HAP-1 (cell line): Measurements from ENCODE around the gene HPS3.
A peak's percentile ranks its signal among the peaks of the same experiment; 100 is the strongest.
"Not testable (repeated sequence)": the region's sequence is repeated elsewhere in the genome, so short reads cannot be mapped to it uniquely, and the experiment has no call there.

Experiments
- DNase-seq, 2 experiments: peaks; one replicate each; pipeline ENCODE4 v3.0.0-alpha.2; 2016 to 2020; ENCODE audit warnings: low spot score in 2 of 2
- H3K27me3 ChIP-seq: fragments of 250-450 bp; sonication (Bioruptor Pico); 2 replicates; pipeline ENCODE4 v1.5.1; 2020; ENCODE audit warnings: low read depth, mild to moderate bottlenecking, moderate library complexity
- H3K36me3 ChIP-seq: fragments of 250-450 bp; sonication (Bioruptor Pico); replicated peaks from 2 replicates; pipeline ENCODE4 v1.5.1; 2020; ENCODE audit warnings: mild to moderate bottlenecking
- H3K4me1 ChIP-seq: fragments of 250-450 bp; sonication (Bioruptor Pico); 2 replicates; pipeline ENCODE4 v1.5.1; 2020; ENCODE audit warnings: mild to moderate bottlenecking
- H3K4me3 ChIP-seq: fragments of 250-450 bp; sonication (Bioruptor Pico); 2 replicates; pipeline ENCODE4 v1.5.1; 2020; ENCODE audit warnings: mild to moderate bottlenecking, moderate library complexity
- H3K9me3 ChIP-seq: fragments of 250-450 bp; sonication (Bioruptor Pico); 2 replicates; pipeline ENCODE4 v1.5.1; 2020; ENCODE audit warnings: mild to moderate bottlenecking, moderate library complexity
- in situ Hi-C: fragments of 300-500 bp; cut with MboI; formaldehyde crosslinking; loops from 3 replicates; pipeline ENCODE4 v1.14.3; 2020; ENCODE audit warnings: low sequenced_read_pairs, inconsistent platforms, mixed read lengths

Gene HPS3

DNA sequence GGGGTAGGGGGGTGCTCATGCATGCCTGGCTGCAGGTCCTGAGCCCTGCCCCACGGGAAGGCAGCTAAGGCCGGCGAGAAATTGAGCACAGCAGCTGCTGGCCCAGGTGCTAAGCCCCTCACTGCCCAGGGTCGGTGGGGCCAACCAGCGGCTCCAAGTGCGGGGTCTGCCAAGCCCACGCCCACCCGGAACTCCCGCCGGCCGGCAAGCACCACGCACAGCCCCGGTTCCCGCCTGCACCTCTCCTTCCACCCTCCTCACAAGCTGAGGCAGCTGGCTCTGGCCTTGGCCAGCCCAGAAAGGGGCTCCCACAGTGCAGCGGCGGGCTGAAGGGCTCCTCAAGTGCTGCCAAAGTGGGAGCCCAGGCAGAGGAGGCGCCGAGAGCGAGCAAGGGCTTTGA, 31.5 kb upstream of the HPS3 start:
- H3K36me3 ChIP-seq, H3K27me3 ChIP-seq, H3K9me3 ChIP-seq, in situ Hi-C loops, H3K4me1 ChIP-seq, DNase-seq, H3K4me3 ChIP-seq: not testable (repeated sequence)

DNA sequence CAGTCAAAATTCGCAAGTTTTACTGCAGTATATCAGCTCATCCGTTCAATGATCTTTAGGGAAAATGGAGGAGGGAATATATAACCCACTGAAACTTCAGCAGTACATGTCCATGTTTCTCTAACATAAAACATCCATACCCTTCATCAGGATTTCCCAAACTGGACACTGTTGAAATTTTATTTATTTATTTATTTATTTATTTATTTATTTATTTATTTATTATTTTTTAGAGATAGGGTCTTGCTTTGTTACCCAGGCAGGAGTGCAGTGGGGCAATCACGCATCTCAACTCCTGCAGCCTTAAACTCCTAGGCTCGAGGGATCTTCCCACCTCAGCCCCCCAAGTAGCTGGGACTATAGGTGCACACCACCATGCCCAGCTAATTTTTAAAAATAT, 28.3 kb upstream of the HPS3 start:
- H3K9me3 ChIP-seq, result no peaks in the 10 kb centered on the region
- DNase-seq, result no peak
- in situ Hi-C loops, result no loop called here
- no peaks in the 10 kb centered on the region for H3K36me3 ChIP-seq
- H3K27me3 ChIP-seq, result no peaks in the 10 kb centered on the region
- no peaks in the 10 kb centered on the region for H3K4me1 ChIP-seq
- no peak overlapping the region for H3K4me3 ChIP-seq

- no peaks in the 10 kb centered on the region for H3K9me3 ChIP-seq
- no peak overlapping the region for H3K4me3 ChIP-seq
- no peaks in the 10 kb centered on the region for H3K27me3 ChIP-seq
- no peaks in the 10 kb centered on the region for H3K4me1 ChIP-seq
- in situ Hi-C loops, result no loop called here
- DNase-seq, result no peak
- no peaks in the 10 kb centered on the region for H3K36me3 ChIP-seq
These were observed 27.8 kb upstream of the HPS3 start for GRCh38 chr3:149101641-149102040.

- no peak for DNase-seq
- no peaks in the 10 kb centered on the region for H3K4me1 ChIP-seq
- no peak overlapping the region for H3K4me3 ChIP-seq
- H3K27me3 ChIP-seq, result peaks cover 3% of the 10 kb centered on the region; the same call in 1 of the 2 replicates
- in situ Hi-C loops, result no loop called here
- H3K36me3 ChIP-seq, result no peaks in the 10 kb centered on the region
- no peaks in the 10 kb centered on the region for H3K9me3 ChIP-seq
These were observed 25.0 kb upstream of the HPS3 start for GRCh38 chr3:149104484-149104883.

GRCh38 chr3:149114458-149114857, 15.0 kb upstream of the HPS3 start:
- Histone ChIP-seq H3K27me3 (no peaks in the 10 kb centered on the region), H3K4me1 (peaks cover 9% of the 10 kb centered on the region; the same call in 1 of the 2 replicates), H3K9me3 (no peaks in the 10 kb centered on the region; the same call in 1 of the 2 replicates), H3K4me3 (no peak overlapping the region), H3K36me3 (no peaks in the 10 kb centered on the region)
- in situ Hi-C loops, result loop anchor here (10.0 kb wide), 2 partner anchors 150 to 370 kb away; no protein-coding TSS in a partner anchor
- DNase-seq, result peak; percentile 51 to 57

GRCh38 chr3:149115114-149115513, 14.3 kb upstream of the HPS3 start:
- in situ Hi-C loops, result loop anchor here (5.0 to 10.0 kb wide), 3 partner anchors 150 to 370 kb away; no protein-coding TSS in a partner anchor
- peaks cover 9% of the 10 kb centered on the region; the same call in 1 of the 2 replicates for H3K4me1 ChIP-seq
- no peak overlapping the region for H3K4me3 ChIP-seq
- DNase-seq, result no peak
- H3K36me3 ChIP-seq, result no peaks in the 10 kb centered on the region
- H3K27me3 ChIP-seq, result no peaks in the 10 kb centered on the region
- H3K9me3 ChIP-seq, result no peaks in the 10 kb centered on the region; the same call in 1 of the 2 replicates

GRCh38 chr3:149118724-149119123, 10.7 kb upstream of the HPS3 start:
- DNase-seq, result no peak
- in situ Hi-C loops, result loop anchor here (5.0 to 10.0 kb wide), 3 partner anchors 154 to 366 kb away; no protein-coding TSS in a partner anchor
- Histone ChIP-seq H3K4me3 (no peak overlapping the region), H3K36me3 (no peaks in the 10 kb centered on the region), H3K27me3 (no peaks in the 10 kb centered on the region), H3K4me1 (peaks cover 9% of the 10 kb centered on the region; the same call in 1 of the 2 replicates), H3K9me3 (no peaks in the 10 kb centered on the region)

DNA sequence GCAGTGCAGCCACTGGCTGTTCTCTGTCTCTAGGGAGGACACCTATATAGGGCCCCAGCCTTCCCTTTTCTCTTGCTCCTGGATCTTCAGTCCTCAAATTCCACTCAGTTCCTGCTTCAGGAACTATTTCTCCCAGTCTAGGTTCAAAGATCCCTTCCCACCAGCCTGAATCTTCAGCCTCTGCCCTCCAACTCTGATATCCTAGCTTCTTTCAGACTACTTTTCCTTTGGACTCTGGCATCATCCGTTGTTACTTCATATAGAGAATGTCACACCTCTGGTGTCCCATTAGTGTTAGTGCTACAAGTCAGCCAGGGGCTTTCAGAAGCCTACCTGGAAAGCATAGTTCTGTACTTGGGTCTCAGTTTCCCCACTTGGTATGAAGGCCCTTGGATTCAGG, 10.0 kb upstream of the HPS3 start:
- no peak for DNase-seq
- Histone ChIP-seq H3K4me1 (peaks cover 4% of the 10 kb centered on the region; the same call in 1 of the 2 replicates), H3K27me3 (no peaks in the 10 kb centered on the region), H3K36me3 (no peaks in the 10 kb centered on the region), H3K9me3 (no peaks in the 10 kb centered on the region), H3K4me3 (no peak overlapping the region)
- in situ Hi-C loops, result loop anchor here (5.0 to 10.0 kb wide), 3 partner anchors 155 to 365 kb away; no protein-coding TSS in a partner anchor

DNA sequence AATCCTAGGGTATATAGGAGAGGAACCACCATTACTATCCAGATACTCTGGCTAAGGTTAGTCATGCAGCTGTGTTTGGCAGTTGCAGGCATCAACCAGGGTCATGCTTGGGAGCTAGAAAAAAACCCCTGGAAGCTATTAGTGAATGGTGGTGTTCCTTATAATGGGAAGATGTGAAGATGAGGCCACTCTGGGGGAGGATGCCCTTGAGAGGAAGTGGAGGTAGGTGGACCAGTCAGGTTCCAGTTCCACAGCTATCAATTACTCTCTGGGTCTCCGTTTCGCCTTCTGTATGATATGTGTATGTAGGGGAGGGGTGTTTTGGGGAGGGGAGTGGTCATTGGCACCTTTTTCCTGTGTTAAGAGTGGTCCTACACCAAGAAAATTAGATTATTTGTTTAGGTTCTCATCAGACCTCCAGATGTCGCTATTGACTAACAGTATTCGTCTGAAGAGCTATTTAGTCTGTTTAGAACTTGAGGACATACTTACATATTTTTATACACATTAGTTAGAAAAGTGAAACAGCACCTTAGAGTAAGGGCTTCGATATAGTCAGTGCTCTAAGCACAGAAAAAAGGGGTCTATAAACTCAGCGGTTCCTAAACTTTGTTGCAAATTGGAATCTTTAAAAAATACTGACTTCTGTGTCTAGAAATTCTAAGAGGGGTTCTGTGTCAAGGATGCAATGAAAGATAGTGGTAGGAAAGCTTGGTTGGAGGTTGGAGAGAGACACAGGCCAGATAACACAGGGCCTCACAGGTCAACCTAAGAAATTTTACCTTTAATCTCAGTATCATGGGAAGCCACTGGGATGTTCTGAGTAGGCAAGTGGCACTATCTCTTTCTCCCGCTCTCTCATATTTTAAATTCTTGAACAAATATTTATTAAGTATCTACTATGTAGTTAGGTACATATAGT, 9.1 kb upstream of the HPS3 start:
- no peaks in the 10 kb centered on the region for H3K27me3 ChIP-seq
- in situ Hi-C loops, result no loop called here
- H3K4me1 ChIP-seq, result no peaks in the 10 kb centered on the region
- no peak overlapping the region for H3K4me3 ChIP-seq
- H3K36me3 ChIP-seq, result no peaks in the 10 kb centered on the region
- H3K9me3 ChIP-seq, result no peaks in the 10 kb centered on the region
- peak in 1 of 2 experiments; percentile 76 for DNase-seq

DNA sequence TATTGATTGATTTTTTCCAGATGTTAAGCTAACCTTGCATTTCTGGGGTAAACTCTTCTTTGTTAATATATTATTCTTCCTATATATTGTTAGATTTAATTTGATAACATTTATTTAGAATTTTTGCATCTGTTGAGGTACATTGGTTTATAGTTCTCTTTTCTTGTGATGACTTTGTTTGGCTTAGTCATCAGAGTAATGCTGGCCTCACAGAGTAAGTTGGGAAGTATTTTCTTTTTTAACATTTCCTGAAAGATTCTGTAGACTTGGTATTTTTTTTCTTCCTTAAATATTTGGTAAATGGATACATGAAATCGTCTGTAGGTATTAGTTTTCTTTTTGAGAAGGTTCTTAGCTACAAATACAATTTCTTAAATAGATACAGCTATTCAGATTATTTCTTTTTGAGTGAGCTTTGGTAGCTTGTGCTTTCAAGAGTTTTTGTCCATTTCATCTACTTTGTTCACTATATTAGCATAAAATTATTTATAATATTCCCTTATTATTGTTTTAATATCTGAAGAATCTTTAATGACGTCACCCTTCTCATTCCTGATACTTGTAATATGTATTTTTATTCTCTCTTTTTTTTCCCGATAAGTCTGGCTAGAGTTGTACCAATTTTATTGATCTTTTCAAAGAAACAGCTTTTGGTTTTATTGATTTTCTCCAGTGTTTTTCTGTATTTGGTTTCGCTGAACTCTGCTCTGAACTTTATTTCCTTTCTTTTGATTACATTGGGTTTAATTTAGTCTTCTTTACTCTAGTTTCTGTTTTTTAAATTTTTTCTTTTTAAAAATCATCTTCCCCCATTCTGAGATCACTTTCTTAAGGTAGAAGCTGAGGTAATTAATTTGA, 6.5 kb upstream of the HPS3 start:
- Histone ChIP-seq H3K9me3 (no peaks in the 10 kb centered on the region), H3K27me3 (no peaks in the 10 kb centered on the region), H3K4me1 (no peaks in the 10 kb centered on the region), H3K4me3 (no peak overlapping the region), H3K36me3 (no peaks in the 10 kb centered on the region)
- in situ Hi-C loops, result no loop called here
- no peak for DNase-seq

- Histone ChIP-seq H3K4me3 (peak overlapping the region; percentile 77), H3K27me3 (no peaks in the 10 kb centered on the region), H3K36me3 (no peaks in the 10 kb centered on the region), H3K4me1 (peaks cover 9% of the 10 kb centered on the region; the same call in 1 of the 2 replicates), H3K9me3 (no peaks in the 10 kb centered on the region)
- DNase-seq, result no peak
- in situ Hi-C loops, result no loop called here
These were observed 617 bp upstream of the HPS3 start for GRCh38 chr3:149128821-149129220.

DNA sequence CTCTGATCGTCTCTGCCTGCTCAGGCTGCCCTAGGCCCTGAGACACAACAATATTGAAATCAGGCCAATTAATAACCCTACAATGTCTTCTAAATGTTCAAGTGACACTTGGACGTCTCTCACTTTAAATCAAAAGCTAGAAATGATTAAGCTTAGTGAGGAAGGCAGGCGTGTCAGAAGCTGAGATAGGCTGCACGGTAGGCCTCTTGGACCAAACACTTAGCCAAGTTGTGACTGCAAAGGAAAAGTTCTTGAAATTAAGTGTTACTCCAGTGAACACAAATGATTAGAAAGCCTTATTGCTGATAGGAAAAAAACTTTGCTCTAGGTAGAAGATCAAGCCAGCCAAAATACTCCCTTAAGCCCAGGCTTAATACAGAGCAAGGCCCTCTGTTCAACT, 2.2 kb downstream of the HPS3 start:
- Histone ChIP-seq H3K4me1 (peaks cover 9% of the 10 kb centered on the region; the same call in 1 of the 2 replicates), H3K9me3 (no peaks in the 10 kb centered on the region), H3K36me3 (no peaks in the 10 kb centered on the region), H3K4me3 (no peak overlapping the region), H3K27me3 (no peaks in the 10 kb centered on the region)
- in situ Hi-C loops, result no loop called here
- DNase-seq, result no peak

DNA sequence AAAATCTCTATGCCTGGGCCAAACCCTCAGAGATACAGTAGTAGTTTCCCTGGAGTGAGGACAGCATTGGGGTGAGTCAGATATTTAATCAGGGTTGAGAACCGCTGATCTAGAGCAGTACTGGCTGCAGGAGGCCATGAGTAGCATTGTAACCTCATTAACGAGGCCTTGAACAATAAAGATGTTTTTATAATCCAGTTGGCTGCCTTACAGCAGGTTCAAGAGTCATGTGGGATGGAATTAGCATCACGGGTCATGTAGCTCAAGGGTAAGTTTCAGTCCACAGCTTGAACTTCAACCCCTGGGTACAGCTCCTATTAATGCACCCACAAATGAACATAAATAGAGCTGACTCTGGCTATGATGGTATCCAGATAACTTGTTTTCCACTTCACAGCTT, 5.1 kb downstream of the HPS3 start:
- no peaks in the 10 kb centered on the region for H3K9me3 ChIP-seq
- H3K36me3 ChIP-seq, result no peaks in the 10 kb centered on the region
- no peak overlapping the region for H3K4me3 ChIP-seq
- no peak for DNase-seq
- no peaks in the 10 kb centered on the region for H3K27me3 ChIP-seq
- in situ Hi-C loops, result no loop called here
- peaks cover 7% of the 10 kb centered on the region; the same call in 1 of the 2 replicates for H3K4me1 ChIP-seq
